Activated T-cell treated with anti-CD3 and anti-CD28 coated beads, Interleukin-2, amount 50 U/mL, for 1 hour (primary cell): Measurements from ENCODE around the gene RNF150.
"Not testable (repeated sequence)": the region's sequence is repeated elsewhere in the genome, so short reads cannot be mapped to it uniquely, and the experiment has no call there.

ENCODE experiments used
- DNase-seq: peaks from one replicate; pipeline ENCODE4 v3.0.0-alpha.2; 2020

Gene RNF150

GRCh38 chr4:141133146-141133998 lies at the start of gene RNF150:
Gene RNF150 (minus strand): TSS chr4:141133469.
- DNase-seq: peak; percentile 22

- DNase-seq: no peak
These were observed 47.9 kb upstream of the RNF150 start for GRCh38 chr4:141180991-141181761.

GRCh38 chr4:141179474-141180373 lies 46.5 kb upstream of the RNF150 start:
- no peak for DNase-seq

GRCh38 chr4:141177171-141177570 lies 43.9 kb upstream of the RNF150 start:
- no peak for DNase-seq

- no peak for DNase-seq
These were observed 41.2 kb upstream of the RNF150 start for GRCh38 chr4:141174457-141174856.

GRCh38 chr4:141170671-141171070 lies 37.4 kb upstream of the RNF150 start:
- no peak for DNase-seq

- no peak for DNase-seq
These were observed 36.1 kb upstream of the RNF150 start for GRCh38 chr4:141169391-141169790.

- not testable (repeated sequence) for DNase-seq
These were observed 31.7 kb upstream of the RNF150 start for GRCh38 chr4:141165001-141165400.

GRCh38 chr4:141159027-141159426 lies 25.8 kb upstream of the RNF150 start:
- no peak for DNase-seq

- DNase-seq: no peak
These were observed 24.9 kb upstream of the RNF150 start for GRCh38 chr4:141158219-141158618.

- DNase-seq: no peak
These were observed 22.3 kb upstream of the RNF150 start for GRCh38 chr4:141155586-141155985.

- no peak for DNase-seq
These were observed 21.5 kb upstream of the RNF150 start for GRCh38 chr4:141154725-141155124.

- DNase-seq: no peak
These were observed 20.7 kb upstream of the RNF150 start for GRCh38 chr4:141153751-141154510.

GRCh38 chr4:141144207-141144606 lies 10.9 kb upstream of the RNF150 start:
- no peak for DNase-seq

GRCh38 chr4:141142423-141142822 lies 9.2 kb upstream of the RNF150 start:
- no peak for DNase-seq

GRCh38 chr4:141140391-141141200 lies 7.3 kb upstream of the RNF150 start:
- no peak for DNase-seq

- no peak for DNase-seq
These were observed 1.0 kb upstream of the RNF150 start for GRCh38 chr4:141133999-141134995.

- no peak for DNase-seq
These were observed 542 bp downstream of the RNF150 start for GRCh38 chr4:141132709-141133145.

GRCh38 chr4:141132072-141132708 lies 1.1 kb downstream of the RNF150 start:
- DNase-seq: no peak

- no peak for DNase-seq
These were observed 1.6 kb downstream of the RNF150 start for GRCh38 chr4:141131723-141132071.
